ENCODE measurements around the gene SLC7A14.
A peak's percentile ranks its signal among the peaks of the same experiment; 100 is the strongest.

The SLC7A14 gene

GRCh38 chr3:170426240-170426797, 159.6 kb downstream of the SLC7A14 start:
- DNase-seq (ENCODE audit: low spot score) = peak; percentile 44

GRCh38 chr3:170425491-170426239, 160.2 kb downstream of the SLC7A14 start:
- DNase-seq (ENCODE audit: low spot score) = peak; percentile 96

GRCh38 chr3:170424879-170425278, 161.0 kb downstream of the SLC7A14 start:
- DNase-seq (ENCODE audit: low spot score) = peak; percentile 63

- DNase-seq (ENCODE audit: low spot score) = no peak
These were observed 162.8 kb downstream of the SLC7A14 start for GRCh38 chr3:170423001-170423615.

- no peak for DNase-seq (ENCODE audit: low spot score)
These were observed 164.1 kb downstream of the SLC7A14 start for GRCh38 chr3:170421758-170422157.

- DNase-seq (ENCODE audit: low spot score) = peak; percentile 49
These were observed 164.7 kb downstream of the SLC7A14 start for GRCh38 chr3:170421111-170421641.

- no peak for DNase-seq (ENCODE audit: low spot score)
These were observed 165.5 kb downstream of the SLC7A14 start for GRCh38 chr3:170420307-170420821.

GRCh38 chr3:170419557-170420087, 166.3 kb downstream of the SLC7A14 start:
- DNase-seq (ENCODE audit: low spot score) = no peak

GRCh38 chr3:170418422-170419398, 167.2 kb downstream of the SLC7A14 start, which contains the start of gene CLDN11:
CLDN11 (plus strand) TSS chr3:170418868; CDS start chr3:170419067, 199 bp downstream.
- peak; percentile 64 for DNase-seq (ENCODE audit: low spot score)

- DNase-seq (ENCODE audit: low spot score) = no peak
These were observed 168.8 kb downstream of the SLC7A14 start for GRCh38 chr3:170417090-170417489.

GRCh38 chr3:170414202-170414663, 171.6 kb downstream of the SLC7A14 start:
- DNase-seq (ENCODE audit: low spot score) = peak; percentile 78

- DNase-seq (ENCODE audit: low spot score) = no peak
These were observed 172.6 kb downstream of the SLC7A14 start for GRCh38 chr3:170413291-170413690.

GRCh38 chr3:170410428-170411029, 175.3 kb downstream of the SLC7A14 start:
- DNase-seq (ENCODE audit: low spot score) = peak; percentile 49

Data from SW480 (cell line).